ENCODE measurements around the gene TBX19. TPM values are rescaled to one million over a fixed set of nuclear protein-coding genes. Genes with fewer than 3 reads are reported as not detected.

TBX19 gene
- total RNA-seq, 1 donor from 2014 or later = 3.1 TPM

GRCh38 chr1:168264296-168264695, 16.4 kb upstream of the TBX19 start:
- Histone ChIP-seq H3K36me3 (peaks cover 3% of the 10 kb centered on the region), H3K4me1 (peaks cover 6% of the 10 kb centered on the region), H3K4me3 (no peak overlapping the region), H3K9me3 (no peaks in the 10 kb centered on the region), H3K27ac (no peak overlapping the region), H3K27me3 (ENCODE audit: low read depth) (no peaks in the 10 kb centered on the region)
- DNase-seq (no peak), ATAC-seq (no peak)
- TF ChIP-seq, protein P1, sequence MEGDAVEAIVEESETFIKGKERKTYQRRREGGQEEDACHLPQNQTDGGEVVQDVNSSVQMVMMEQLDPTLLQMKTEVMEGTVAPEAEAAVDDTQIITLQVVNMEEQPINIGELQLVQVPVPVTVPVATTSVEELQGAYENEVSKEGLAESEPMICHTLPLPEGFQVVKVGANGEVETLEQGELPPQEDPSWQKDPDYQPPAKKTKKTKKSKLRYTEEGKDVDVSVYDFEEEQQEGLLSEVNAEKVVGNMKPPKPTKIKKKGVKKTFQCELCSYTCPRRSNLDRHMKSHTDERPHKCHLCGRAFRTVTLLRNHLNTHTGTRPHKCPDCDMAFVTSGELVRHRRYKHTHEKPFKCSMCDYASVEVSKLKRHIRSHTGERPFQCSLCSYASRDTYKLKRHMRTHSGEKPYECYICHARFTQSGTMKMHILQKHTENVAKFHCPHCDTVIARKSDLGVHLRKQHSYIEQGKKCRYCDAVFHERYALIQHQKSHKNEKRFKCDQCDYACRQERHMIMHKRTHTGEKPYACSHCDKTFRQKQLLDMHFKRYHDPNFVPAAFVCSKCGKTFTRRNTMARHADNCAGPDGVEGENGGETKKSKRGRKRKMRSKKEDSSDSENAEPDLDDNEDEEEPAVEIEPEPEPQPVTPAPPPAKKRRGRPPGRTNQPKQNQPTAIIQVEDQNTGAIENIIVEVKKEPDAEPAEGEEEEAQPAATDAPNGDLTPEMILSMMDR (IDR thresholded peaks at IDR 0.05) = no peak
- intact Hi-C loops (cut with DNase I) = no loop called here

DNA sequence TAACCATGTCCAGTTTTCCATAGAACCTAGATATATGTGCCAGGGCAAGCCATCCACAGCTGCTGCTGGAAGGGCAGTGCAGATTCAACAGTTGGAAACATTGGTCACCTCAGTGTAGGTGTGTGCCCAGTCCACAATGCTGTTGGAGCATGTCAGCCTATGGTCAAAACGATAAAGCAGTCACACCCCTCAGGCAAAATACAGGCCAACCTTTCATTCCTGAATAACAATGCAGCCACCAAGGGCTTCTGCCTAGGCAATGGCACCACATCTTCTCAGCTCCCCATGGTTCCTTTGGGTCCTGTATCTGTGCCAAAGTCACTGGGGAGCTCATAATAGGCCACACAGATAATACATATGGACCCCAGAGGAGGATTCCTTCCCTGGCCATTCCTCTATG, 15.1 kb upstream of the TBX19 start:
- ATAC-seq (no peak), DNase-seq (no peak)
- Histone ChIP-seq H3K27me3 (ENCODE audit: low read depth) (no peaks in the 10 kb centered on the region), H3K4me1 (peaks cover 6% of the 10 kb centered on the region), H3K27ac (no peak overlapping the region), H3K36me3 (peaks cover 3% of the 10 kb centered on the region), H3K9me3 (no peaks in the 10 kb centered on the region), H3K4me3 (no peak overlapping the region)
- TF ChIP-seq, protein P1 (IDR thresholded peaks at IDR 0.05) = no peak
- intact Hi-C loops (cut with DNase I) = no loop called here

- no peak overlapping the region for H3K4me3 ChIP-seq
- H3K27me3 ChIP-seq (ENCODE audit: low read depth) = no peaks in the 10 kb centered on the region
- TF ChIP-seq, protein P1 (IDR thresholded peaks at IDR 0.05) = no peak
- ATAC-seq (no peak), DNase-seq (no peak)
- H3K27ac ChIP-seq = no peak overlapping the region
- intact Hi-C loops (cut with DNase I) = no loop called here
- no peaks in the 10 kb centered on the region for H3K9me3 ChIP-seq
- H3K4me1 ChIP-seq = no peaks in the 10 kb centered on the region
- peaks cover 3% of the 10 kb centered on the region for H3K36me3 ChIP-seq
Observed at GRCh38 chr1:168266644-168267186, 14.0 kb upstream of the TBX19 start.

DNA sequence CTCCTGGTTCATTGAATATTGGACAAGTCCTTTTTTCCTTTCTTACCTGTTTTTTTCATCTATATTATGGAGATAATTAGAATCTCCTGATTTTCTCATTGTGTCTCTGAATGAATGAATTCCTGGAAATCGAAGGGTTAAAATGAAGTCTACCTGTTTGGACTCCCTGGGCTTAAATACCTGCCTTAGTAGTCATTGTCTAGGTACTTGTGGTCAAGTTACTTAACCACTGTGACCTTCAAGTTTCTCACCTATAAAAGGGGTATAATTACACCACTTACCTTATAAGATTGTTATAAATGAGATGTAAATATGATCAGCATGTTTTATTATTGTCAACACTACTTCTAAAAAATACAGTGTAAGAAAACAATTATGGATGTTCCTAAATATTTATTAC, 9.0 kb upstream of the TBX19 start:
- no peak overlapping the region for H3K4me3 ChIP-seq
- DNase-seq (no peak), ATAC-seq (no peak)
- H3K36me3 ChIP-seq = no peaks in the 10 kb centered on the region
- intact Hi-C loops (cut with DNase I) = no loop called here
- H3K27me3 ChIP-seq (ENCODE audit: low read depth) = no peaks in the 10 kb centered on the region
- no peaks in the 10 kb centered on the region for H3K9me3 ChIP-seq
- no peak overlapping the region for H3K27ac ChIP-seq
- H3K4me1 ChIP-seq = no peaks in the 10 kb centered on the region
- TF ChIP-seq, protein P1 (IDR thresholded peaks at IDR 0.05) = no peak

DNA sequence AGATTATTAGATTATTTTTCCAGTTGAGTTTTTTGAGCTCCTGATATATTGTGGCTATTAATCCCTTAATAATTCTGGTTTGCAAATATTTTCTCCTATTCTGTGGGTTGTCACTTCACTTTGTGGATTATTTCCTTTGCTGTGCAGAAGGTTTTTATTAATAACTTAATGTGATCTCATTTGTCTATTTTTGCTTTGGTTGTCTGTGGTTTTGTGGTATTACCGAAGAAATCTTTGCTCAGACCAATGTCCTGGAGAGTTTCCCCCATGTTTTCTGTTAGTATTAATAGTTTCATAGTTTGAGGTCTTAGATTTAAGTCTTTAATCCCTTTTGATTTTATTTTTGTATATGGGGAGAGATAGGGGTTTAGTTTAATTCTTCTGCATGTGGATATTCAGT, 7.1 kb upstream of the TBX19 start:
- Histone ChIP-seq H3K9me3 (peaks cover 9% of the 10 kb centered on the region), H3K4me1 (no peaks in the 10 kb centered on the region), H3K4me3 (no peak overlapping the region), H3K36me3 (no peaks in the 10 kb centered on the region), H3K27ac (no peak overlapping the region), H3K27me3 (ENCODE audit: low read depth) (no peaks in the 10 kb centered on the region)
- intact Hi-C loops (cut with DNase I) = no loop called here
- DNase-seq (no peak), ATAC-seq (no peak)
- TF ChIP-seq, protein P1 (IDR thresholded peaks at IDR 0.05) = no peak

GRCh38 chr1:168279253-168279652, 1.4 kb upstream of the TBX19 start:
- Histone ChIP-seq H3K27ac (no peak overlapping the region), H3K27me3 (ENCODE audit: low read depth) (no peaks in the 10 kb centered on the region), H3K4me3 (no peak overlapping the region), H3K9me3 (peaks cover 9% of the 10 kb centered on the region), H3K4me1 (no peaks in the 10 kb centered on the region), H3K36me3 (no peaks in the 10 kb centered on the region)
- DNase-seq (no peak), ATAC-seq (no peak)
- intact Hi-C loops (cut with DNase I) = no loop called here
- TF ChIP-seq, protein P1 (IDR thresholded peaks at IDR 0.05) = no peak

Data from lower lobe of right lung (tissue), 2 donors.